ENCODE measurements around the gene SLC2A13.

DNA sequence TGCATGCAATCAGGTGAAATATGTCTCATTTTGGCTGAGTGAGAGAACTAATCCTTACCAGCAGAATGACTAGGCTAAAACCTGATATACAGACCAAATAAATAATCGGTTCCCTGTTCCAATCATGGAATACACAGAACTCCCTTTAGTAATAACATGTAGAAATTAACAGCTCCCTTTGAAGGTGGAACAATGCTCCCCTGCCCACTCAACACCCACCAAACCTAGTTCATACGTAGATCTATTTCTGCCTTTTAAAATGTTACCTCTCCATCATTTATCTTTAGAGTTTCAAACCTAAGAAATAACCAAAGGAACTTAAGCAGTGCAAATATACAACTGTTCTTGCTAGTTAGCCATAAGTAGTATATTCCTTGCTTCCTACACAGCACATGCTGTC lies 332.6 kb downstream of the SLC2A13 start:
- TF ChIP-seq POLR2A (IDR thresholded peaks at IDR 0.05) (no peak), EP300 (IDR thresholded peaks at IDR 0.05) (no peak), POLR2AphosphoS5 (IDR thresholded peaks at IDR 0.05) (no peak)
- TF ChIP-seq, protein P1, sequence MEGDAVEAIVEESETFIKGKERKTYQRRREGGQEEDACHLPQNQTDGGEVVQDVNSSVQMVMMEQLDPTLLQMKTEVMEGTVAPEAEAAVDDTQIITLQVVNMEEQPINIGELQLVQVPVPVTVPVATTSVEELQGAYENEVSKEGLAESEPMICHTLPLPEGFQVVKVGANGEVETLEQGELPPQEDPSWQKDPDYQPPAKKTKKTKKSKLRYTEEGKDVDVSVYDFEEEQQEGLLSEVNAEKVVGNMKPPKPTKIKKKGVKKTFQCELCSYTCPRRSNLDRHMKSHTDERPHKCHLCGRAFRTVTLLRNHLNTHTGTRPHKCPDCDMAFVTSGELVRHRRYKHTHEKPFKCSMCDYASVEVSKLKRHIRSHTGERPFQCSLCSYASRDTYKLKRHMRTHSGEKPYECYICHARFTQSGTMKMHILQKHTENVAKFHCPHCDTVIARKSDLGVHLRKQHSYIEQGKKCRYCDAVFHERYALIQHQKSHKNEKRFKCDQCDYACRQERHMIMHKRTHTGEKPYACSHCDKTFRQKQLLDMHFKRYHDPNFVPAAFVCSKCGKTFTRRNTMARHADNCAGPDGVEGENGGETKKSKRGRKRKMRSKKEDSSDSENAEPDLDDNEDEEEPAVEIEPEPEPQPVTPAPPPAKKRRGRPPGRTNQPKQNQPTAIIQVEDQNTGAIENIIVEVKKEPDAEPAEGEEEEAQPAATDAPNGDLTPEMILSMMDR (IDR thresholded peaks at IDR 0.05) = no peak

Measured in upper lobe of left lung (tissue), 4 donors.